Neural progenitor cell (in vitro differentiated cells): ENCODE measurements around the gene PEX14. TPM values are rescaled to one million over a fixed set of nuclear protein-coding genes. Genes with fewer than 3 reads are reported as not detected.

Source experiments
- DNase-seq: peaks from one replicate; pipeline ENCODE4 v3.0.0-alpha.2; 2016; ENCODE audit warnings: low spot score
- H2AFZ ChIP-seq: fragments of 200-600 bp; sonication (generic); replicated peaks from 2 replicates; pipeline ENCODE4 v1.6.1; 2016; ENCODE audit warnings: antibody characterized with exemption
- H3F3A ChIP-seq: fragments of 200-600 bp; sonication (generic); 2 replicates; pipeline ENCODE4 v1.6.1; 2016; ENCODE audit warnings: antibody characterized with exemption, low read depth
- H3K27ac ChIP-seq: fragments of 200-600 bp; sonication (generic); 2 replicates; pipeline ENCODE4 v1.5.1; 2016; ENCODE audit warnings: mild to moderate bottlenecking
- H3K27me3 ChIP-seq: fragments of 200-600 bp; sonication (generic); 2 replicates; pipeline ENCODE4 v1.6.1; 2016; ENCODE audit warnings: mild to moderate bottlenecking, moderate library complexity
- H3K36me3 ChIP-seq: fragments of 200-600 bp; sonication (generic); 2 replicates; pipeline ENCODE4 v1.5.1; 2016
- H3K4me1 ChIP-seq: fragments of 200-600 bp; sonication (generic); 2 replicates; pipeline ENCODE4 v1.6.1; 2016; ENCODE audit warnings: mixed run types
- H3K4me2 ChIP-seq: fragments of 200-600 bp; sonication (generic); 2 replicates; pipeline ENCODE4 v1.6.1; 2016
- H3K4me3 ChIP-seq: fragments of 200-600 bp; sonication (generic); 2 replicates; pipeline ENCODE4 v1.5.1; 2016
- H3K79me2 ChIP-seq: fragments of 200-600 bp; sonication (generic); 2 replicates; pipeline ENCODE4 v1.6.1; 2016; ENCODE audit warnings: low read depth
- H3K9ac ChIP-seq: fragments of 200-600 bp; sonication (generic); 2 replicates; pipeline ENCODE4 v1.6.1; 2016
- H3K9me3 ChIP-seq: fragments of 200-600 bp; sonication (generic); 2 replicates; pipeline ENCODE4 v1.5.1; 2016; ENCODE audit warnings: low read depth
- H4K20me1 ChIP-seq: fragments of 200-600 bp; sonication (generic); 2 replicates; pipeline ENCODE4 v1.6.1; 2016; ENCODE audit warnings: low read depth
- H3K27ac Mint-ChIP-seq: 3 replicates; pipeline ENCODE4 v1.8.0; 2021; ENCODE audit warnings: mixed read lengths
- H3K27me3 Mint-ChIP-seq: 2 replicates; pipeline ENCODE4 v1.8.0; 2022; ENCODE audit warnings: low read depth, mild to moderate bottlenecking, inconsistent platforms, moderate library complexity, mixed read lengths; ENCODE audit not compliant: insufficient read depth
- H3K36me3 Mint-ChIP-seq: 3 replicates; pipeline ENCODE4 v1.8.0; 2021; ENCODE audit warnings: mixed read lengths
- H3K4me1 Mint-ChIP-seq: 3 replicates; pipeline ENCODE4 v1.8.0; 2021; ENCODE audit warnings: mixed read lengths
- H3K4me3 Mint-ChIP-seq: 3 replicates; pipeline ENCODE4 v1.8.0; 2021; ENCODE audit warnings: mild to moderate bottlenecking, moderate library complexity, mixed read lengths
- H3K9me3 Mint-ChIP-seq: 3 replicates; pipeline ENCODE4 v1.8.0; 2020; ENCODE audit warnings: mixed read lengths
- CTCF ChIP-seq: fragments of 200-600 bp; sonication (generic); IDR thresholded peaks from 2 replicates; pipeline ENCODE4 v1.5.1; 2017; ENCODE audit warnings: antibody characterized with exemption, mild to moderate bottlenecking
- EZH2 ChIP-seq: fragments of 200-600 bp; sonication (generic); IDR thresholded peaks from 2 replicates; pipeline ENCODE4 v1.6.1; 2017; ENCODE audit warnings: antibody characterized with exemption, mild to moderate bottlenecking, moderate library complexity
- EZH2phosphoT487 ChIP-seq: fragments of 200-600 bp; sonication (generic); IDR thresholded peaks from 2 replicates; pipeline ENCODE4 v1.6.1; 2017; ENCODE audit warnings: antibody characterized with exemption
- total RNA-seq: library from RNA; depleted of rRNA; stranded (reverse); fragments of >200 nt; gene quantifications from 2 replicates; pipeline ENCODE4 v1.2.3, GENCODE V29; 2015; ENCODE audit warnings: low replicate concordance

PEX14 gene
- total RNA-seq, 1 donor from 2014 or later: 9.3 TPM

GRCh38 chr1:10613861-10614260 lies 139.1 kb downstream of the PEX14 start:
- H4K20me1 ChIP-seq: peaks cover 29% of the 10 kb centered on the region
- H2AFZ ChIP-seq: no peak overlapping the region
- Mint-ChIP-seq H3K4me1 (peaks cover 11% of the 10 kb centered on the region), H3K27me3 (peaks cover 2% of the 10 kb centered on the region), H3K4me3 (no peak overlapping the region), H3K9me3 (no peaks in the 10 kb centered on the region), H3K36me3 (no peaks in the 10 kb centered on the region), H3K27ac (no peak overlapping the region)
- no peaks in the 10 kb centered on the region for H3K27me3 ChIP-seq
- no peaks in the 10 kb centered on the region for H3K9me3 ChIP-seq
- H3F3A ChIP-seq: peaks cover 3% of the 10 kb centered on the region
- no peak overlapping the region for H3K4me3 ChIP-seq
- peaks cover 10% of the 10 kb centered on the region for H3K4me1 ChIP-seq
- no peaks in the 10 kb centered on the region for H3K79me2 ChIP-seq
- no peak overlapping the region for H3K4me2 ChIP-seq
- TF ChIP-seq EZH2phosphoT487 (no peak), EZH2 (no peak), CTCF (no peak)
- DNase-seq: no peak
- no peaks in the 10 kb centered on the region for H3K36me3 ChIP-seq
- H3K27ac ChIP-seq: no peak overlapping the region
- H3K9ac ChIP-seq: no peak overlapping the region

GRCh38 chr1:10614377-10615225 lies 139.9 kb downstream of the PEX14 start:
- no peaks in the 10 kb centered on the region for H3F3A ChIP-seq
- TF ChIP-seq CTCF (no peak), EZH2 (no peak), EZH2phosphoT487 (no peak)
- H4K20me1 ChIP-seq: peaks cover 23% of the 10 kb centered on the region
- H2AFZ ChIP-seq: no peak overlapping the region
- DNase-seq: no peak
- H3K9me3 Mint-ChIP-seq: no peaks in the 10 kb centered on the region
- no peaks in the 10 kb centered on the region for H3K9me3 ChIP-seq
- peaks cover 9% of the 10 kb centered on the region for H3K4me1 ChIP-seq
- no peak overlapping the region for H3K4me3 ChIP-seq
- H3K4me3 Mint-ChIP-seq: no peak overlapping the region
- no peak overlapping the region for H3K27ac ChIP-seq
- H3K9ac ChIP-seq: no peak overlapping the region
- H3K27ac Mint-ChIP-seq: peak overlapping the region; percentile 12
- H3K4me2 ChIP-seq: no peak overlapping the region
- H3K36me3 Mint-ChIP-seq: no peaks in the 10 kb centered on the region
- no peaks in the 10 kb centered on the region for H3K36me3 ChIP-seq
- no peaks in the 10 kb centered on the region for H3K27me3 ChIP-seq
- H3K4me1 Mint-ChIP-seq: peaks cover 11% of the 10 kb centered on the region
- peaks cover 2% of the 10 kb centered on the region for H3K27me3 Mint-ChIP-seq
- no peaks in the 10 kb centered on the region for H3K79me2 ChIP-seq

DNA sequence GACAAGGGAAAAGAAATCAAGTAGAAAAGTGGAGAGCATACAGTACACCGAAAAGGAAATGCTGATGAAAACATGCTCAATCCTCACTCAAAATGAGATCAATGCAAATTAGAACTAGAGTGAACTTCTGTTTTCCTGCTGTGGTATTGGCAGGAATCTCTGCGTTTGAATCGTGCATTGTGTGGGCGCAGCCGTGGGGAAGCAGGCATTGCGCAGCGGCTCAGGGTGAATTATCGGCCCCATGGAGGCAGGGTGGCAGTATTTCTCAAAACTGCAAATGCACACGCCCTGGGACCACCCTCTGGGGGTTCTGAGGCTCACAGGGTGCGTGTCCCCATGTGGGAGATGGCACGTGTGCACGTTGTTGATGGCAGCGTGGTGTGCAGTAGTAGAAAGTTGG lies 140.6 kb downstream of the PEX14 start:
- no peaks in the 10 kb centered on the region for H3K79me2 ChIP-seq
- Mint-ChIP-seq H3K4me3 (no peak overlapping the region), H3K4me1 (peaks cover 11% of the 10 kb centered on the region), H3K27me3 (peaks cover 2% of the 10 kb centered on the region), H3K27ac (no peak overlapping the region), H3K9me3 (no peaks in the 10 kb centered on the region), H3K36me3 (no peaks in the 10 kb centered on the region)
- no peaks in the 10 kb centered on the region for H3F3A ChIP-seq
- no peaks in the 10 kb centered on the region for H3K36me3 ChIP-seq
- TF ChIP-seq EZH2phosphoT487: no peak
- TF ChIP-seq CTCF: no peak
- TF ChIP-seq EZH2: no peak
- no peak overlapping the region for H2AFZ ChIP-seq
- DNase-seq: no peak
- H3K27me3 ChIP-seq: no peaks in the 10 kb centered on the region
- H4K20me1 ChIP-seq: peaks cover 25% of the 10 kb centered on the region
- no peak overlapping the region for H3K4me3 ChIP-seq
- no peaks in the 10 kb centered on the region for H3K9me3 ChIP-seq
- no peak overlapping the region for H3K27ac ChIP-seq
- peak overlapping the region; percentile 6 for H3K4me2 ChIP-seq
- no peak overlapping the region for H3K9ac ChIP-seq
- H3K4me1 ChIP-seq: peaks cover 9% of the 10 kb centered on the region
